ENCODE data around the gene NELL1.

GRCh38 chr11:20639688-20640087 lies 29.7 kb upstream of the NELL1 start:
- TF ChIP-seq EZH2 (IDR thresholded peaks at IDR 0.05; ENCODE audit: borderline replicate concordance, low read length) (no peak), CTCF (conservative IDR thresholded peaks at IDR 0.05 in 1 of 2, IDR thresholded peaks at IDR 0.05 in 1 of 2; ENCODE audit: extremely low read depth in 1 of 2, insufficient read depth in 1 of 2, low read depth in 1 of 2, low read length in 2 of 2) (no peak)

Data from mammary epithelial cell (primary cell).